Ovary (tissue), 3 donors: ENCODE data around the gene FIGN.

Experiments used
- EP300 ChIP-seq: sonication (generic); formaldehyde crosslinking; IDR thresholded peaks from one replicate; pipeline ENCODE4 v1.6.1; 2017; ENCODE audit warnings: antibody characterized with exemption
- POLR2A ChIP-seq: fragments of 450-650 bp; IDR thresholded peaks from one replicate; pipeline ENCODE4 v1.6.1; 2017; ENCODE audit warnings: antibody characterized with exemption, mild to moderate bottlenecking, moderate library complexity
- TF ChIP-seq, protein P1 (sequence below), 3 donors: fragments of 450-650 bp in 2 of 3; fragments of 200-600 bp in 1 of 3; IDR thresholded peaks; one replicate each; pipeline versions ENCODE4 v1.5.1 to v1.8.0; 2016 to 2022; ENCODE audit warnings: antibody characterized with exemption in 3 of 3, mild to moderate bottlenecking in 1 of 3
- donor health status: DM: no; HTN: no; CAD: no.

DNA sequence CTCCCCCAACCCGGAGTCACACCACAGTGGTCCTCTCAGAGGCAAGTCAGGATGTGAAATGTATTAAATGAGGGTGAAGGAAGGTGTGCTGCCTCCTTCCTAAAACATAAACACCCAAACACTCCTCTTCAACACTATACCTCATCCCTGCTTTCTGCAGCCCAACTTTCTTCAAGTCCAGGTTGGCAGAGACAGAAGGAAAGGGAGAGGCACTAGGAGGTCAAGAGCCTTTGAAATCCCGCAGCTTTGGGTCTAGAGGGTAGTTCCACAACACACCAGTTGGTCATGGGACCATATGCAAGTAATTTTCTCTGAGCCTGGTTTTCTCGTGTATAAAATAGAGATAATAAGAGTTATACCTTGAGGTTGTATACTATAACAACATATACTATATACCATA lies 38.4 kb downstream of the FIGN start:
- TF ChIP-seq, protein P1, sequence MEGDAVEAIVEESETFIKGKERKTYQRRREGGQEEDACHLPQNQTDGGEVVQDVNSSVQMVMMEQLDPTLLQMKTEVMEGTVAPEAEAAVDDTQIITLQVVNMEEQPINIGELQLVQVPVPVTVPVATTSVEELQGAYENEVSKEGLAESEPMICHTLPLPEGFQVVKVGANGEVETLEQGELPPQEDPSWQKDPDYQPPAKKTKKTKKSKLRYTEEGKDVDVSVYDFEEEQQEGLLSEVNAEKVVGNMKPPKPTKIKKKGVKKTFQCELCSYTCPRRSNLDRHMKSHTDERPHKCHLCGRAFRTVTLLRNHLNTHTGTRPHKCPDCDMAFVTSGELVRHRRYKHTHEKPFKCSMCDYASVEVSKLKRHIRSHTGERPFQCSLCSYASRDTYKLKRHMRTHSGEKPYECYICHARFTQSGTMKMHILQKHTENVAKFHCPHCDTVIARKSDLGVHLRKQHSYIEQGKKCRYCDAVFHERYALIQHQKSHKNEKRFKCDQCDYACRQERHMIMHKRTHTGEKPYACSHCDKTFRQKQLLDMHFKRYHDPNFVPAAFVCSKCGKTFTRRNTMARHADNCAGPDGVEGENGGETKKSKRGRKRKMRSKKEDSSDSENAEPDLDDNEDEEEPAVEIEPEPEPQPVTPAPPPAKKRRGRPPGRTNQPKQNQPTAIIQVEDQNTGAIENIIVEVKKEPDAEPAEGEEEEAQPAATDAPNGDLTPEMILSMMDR (IDR thresholded peaks at IDR 0.05), result no peak
- TF ChIP-seq EP300 (no peak), POLR2A (no peak)
